IPS DF 4.7 (cell line): Measurements from ENCODE around the gene CXCR6.
A peak's percentile ranks its signal among the peaks of the same experiment; 100 is the strongest.

Experiments
- DNase-seq: peaks from one replicate; pipeline ENCODE4 v3.0.0-alpha.2; 2013; ENCODE audit warnings: low spot score; ENCODE audit errors: extremely low read depth

The CXCR6 gene

GRCh38 chr3:45922039-45922326, 21.3 kb upstream of the CXCR6 start:
- no peak for DNase-seq

- DNase-seq: no peak
Measured at GRCh38 chr3:45922950-45923590, 20.2 kb upstream of the CXCR6 start.

GRCh38 chr3:45923755-45924154, 19.5 kb upstream of the CXCR6 start:
- no peak for DNase-seq

GRCh38 chr3:45927881-45928280, 15.4 kb upstream of the CXCR6 start:
- no peak for DNase-seq

GRCh38 chr3:45929042-45929679, 14.1 kb upstream of the CXCR6 start:
- DNase-seq: no peak

- DNase-seq: no peak
Measured at GRCh38 chr3:45931496-45931895, 11.8 kb upstream of the CXCR6 start.

GRCh38 chr3:45932112-45932511, 11.2 kb upstream of the CXCR6 start:
- no peak for DNase-seq

GRCh38 chr3:45933591-45933990, 9.7 kb upstream of the CXCR6 start:
- no peak for DNase-seq

- DNase-seq: no peak
Measured at GRCh38 chr3:45936261-45936660, 7.0 kb upstream of the CXCR6 start.

GRCh38 chr3:45937206-45938042, 5.8 kb upstream of the CXCR6 start:
- DNase-seq: no peak

- no peak for DNase-seq
Measured at GRCh38 chr3:45938043-45938435, 5.2 kb upstream of the CXCR6 start.

GRCh38 chr3:45938864-45939263, 4.4 kb upstream of the CXCR6 start:
- peak; percentile 90 for DNase-seq

GRCh38 chr3:45939341-45939771, 3.9 kb upstream of the CXCR6 start:
- DNase-seq: no peak

- DNase-seq: no peak
Measured at GRCh38 chr3:45940004-45940780, 3.1 kb upstream of the CXCR6 start.

- DNase-seq: no peak
Measured at GRCh38 chr3:45940781-45941365, 2.4 kb upstream of the CXCR6 start.

GRCh38 chr3:45942051-45942825, 1.0 kb upstream of the CXCR6 start:
- DNase-seq: no peak

GRCh38 chr3:45944830-45945620, 1.8 kb downstream of the CXCR6 start:
- DNase-seq: no peak

GRCh38 chr3:45946307-45946706, 3.0 kb downstream of the CXCR6 start:
- no peak for DNase-seq

GRCh38 chr3:45946875-45947274, 3.6 kb downstream of the CXCR6 start:
- DNase-seq: no peak

- no peak for DNase-seq
Measured at GRCh38 chr3:45947361-45947760, 4.1 kb downstream of the CXCR6 start.
